ENCODE measurements around the gene ZNF275.
"Not testable (repeated sequence)": the region's sequence is repeated elsewhere in the genome, so short reads cannot be mapped to it uniquely, and the experiment has no call there.

ZNF275 gene, protein sequence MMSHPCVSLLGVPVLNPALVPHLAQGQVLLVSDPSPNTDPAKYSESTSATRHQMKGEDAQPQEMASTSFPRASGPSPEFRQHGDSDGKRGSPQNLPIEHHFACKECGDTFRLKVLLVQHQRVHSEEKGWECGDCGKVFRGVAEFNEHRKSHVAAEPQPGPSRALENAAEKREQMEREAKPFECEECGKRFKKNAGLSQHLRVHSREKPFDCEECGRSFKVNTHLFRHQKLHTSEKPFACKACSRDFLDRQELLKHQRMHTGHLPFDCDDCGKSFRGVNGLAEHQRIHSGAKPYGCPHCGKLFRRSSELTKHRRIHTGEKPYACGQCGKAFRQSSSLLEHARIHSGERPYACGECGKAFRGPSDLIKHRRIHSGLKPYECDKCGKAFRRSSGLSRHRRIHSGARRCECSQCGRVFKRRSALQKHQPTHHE

DNA sequence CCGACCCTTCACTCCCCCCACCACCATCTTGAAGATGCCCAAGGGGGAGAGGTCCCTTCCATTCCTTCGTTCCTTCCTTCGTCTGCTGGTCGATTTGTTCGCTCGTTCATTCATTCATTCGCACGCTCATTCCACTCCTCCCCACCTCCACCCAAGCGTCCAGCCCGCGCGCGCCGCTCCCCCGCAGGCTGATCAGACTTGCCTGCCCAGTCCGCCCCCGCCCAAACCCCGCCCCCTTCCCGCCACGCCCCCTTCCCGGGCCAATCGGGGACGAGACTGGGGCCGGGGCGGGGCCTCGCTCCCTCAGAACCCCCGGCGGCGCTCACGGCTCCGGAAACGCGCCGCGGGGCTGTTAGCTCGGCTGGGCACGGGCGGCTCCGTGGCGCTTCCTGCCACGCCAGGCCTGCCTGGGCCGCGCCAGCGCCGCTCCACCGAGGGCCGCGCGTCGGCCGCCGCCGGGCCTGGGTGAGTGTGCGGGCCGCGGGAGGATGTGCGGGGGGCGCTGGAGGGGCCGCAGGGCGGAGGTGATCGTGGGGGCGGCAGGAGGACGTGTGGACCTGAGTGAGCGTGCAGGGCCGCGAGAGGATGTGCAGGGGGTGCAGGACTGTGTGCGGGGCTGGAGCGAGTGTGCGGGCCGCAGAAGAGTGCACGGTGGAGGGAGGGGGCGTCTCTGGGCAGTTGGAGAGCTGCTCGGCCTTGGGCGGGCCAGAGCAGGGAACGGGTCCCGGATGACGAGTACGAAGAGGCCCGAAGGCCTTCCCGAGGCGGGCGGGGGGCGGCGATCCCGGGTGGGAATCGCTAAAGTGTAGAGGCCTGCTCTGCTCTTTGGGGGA lies at the start of gene ZNF275:
ZNF275 (plus strand) TSS at position 333 of the 833 bp plus-strand sequence. CDS start 2,527 bp downstream, outside the sequence.
- DNase-seq (ENCODE audit: low read depth in 2 of 2) = peak; percentile 61 to 65

GRCh38 chrX:153285678-153286077 lies 48.3 kb upstream of the ZNF275 start:
- not testable (repeated sequence) for DNase-seq (ENCODE audit: low read depth in 2 of 2)

DNA sequence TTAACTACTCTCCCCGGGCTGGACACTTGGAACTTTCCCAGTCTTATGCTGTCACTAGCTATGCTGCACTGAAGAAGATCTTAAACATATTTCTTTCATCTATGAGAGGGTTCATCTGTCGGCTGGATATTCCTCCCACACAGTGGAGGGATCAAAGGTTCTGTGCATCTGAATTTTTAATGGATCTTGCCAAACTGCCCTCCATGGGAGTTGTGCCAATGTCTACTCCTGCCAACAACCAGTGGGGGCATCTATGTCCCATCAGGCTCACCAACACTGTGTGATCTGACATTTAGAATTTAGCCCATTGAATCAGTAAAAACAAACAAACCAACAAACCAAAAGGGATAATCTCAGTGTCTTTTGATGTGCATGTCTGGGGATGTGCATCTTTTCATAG lies 45.1 kb upstream of the ZNF275 start:
- DNase-seq (ENCODE audit: low read depth in 2 of 2) = not testable (repeated sequence)

DNA sequence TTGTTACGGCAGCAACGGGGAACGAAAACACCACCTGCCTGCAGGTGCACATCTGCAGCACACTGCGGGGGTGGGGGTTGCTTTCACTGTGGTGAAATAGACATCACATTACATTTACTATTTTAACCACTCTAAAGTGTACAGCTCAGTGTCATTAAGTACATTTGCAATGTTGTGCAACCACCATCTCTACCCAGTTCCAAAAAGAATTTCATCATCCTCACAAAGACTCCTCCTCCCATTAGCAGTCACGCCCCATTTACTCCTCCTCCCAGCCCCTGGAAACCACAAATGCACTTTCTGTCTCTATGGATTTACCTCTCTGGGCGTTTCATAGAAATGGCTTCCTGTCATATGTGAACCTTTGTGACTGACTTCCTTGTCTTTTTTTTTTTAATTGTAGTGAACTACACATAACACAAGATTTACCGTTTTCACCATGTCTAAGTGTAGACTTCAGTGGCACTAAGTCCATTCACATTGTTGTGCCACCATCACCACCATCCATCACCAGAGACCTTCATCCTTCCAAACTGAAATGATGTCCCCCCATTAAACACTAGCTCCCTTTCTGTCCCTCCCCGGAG lies 40.4 kb upstream of the ZNF275 start:
- not testable (repeated sequence) for DNase-seq (ENCODE audit: low read depth in 2 of 2)

DNA sequence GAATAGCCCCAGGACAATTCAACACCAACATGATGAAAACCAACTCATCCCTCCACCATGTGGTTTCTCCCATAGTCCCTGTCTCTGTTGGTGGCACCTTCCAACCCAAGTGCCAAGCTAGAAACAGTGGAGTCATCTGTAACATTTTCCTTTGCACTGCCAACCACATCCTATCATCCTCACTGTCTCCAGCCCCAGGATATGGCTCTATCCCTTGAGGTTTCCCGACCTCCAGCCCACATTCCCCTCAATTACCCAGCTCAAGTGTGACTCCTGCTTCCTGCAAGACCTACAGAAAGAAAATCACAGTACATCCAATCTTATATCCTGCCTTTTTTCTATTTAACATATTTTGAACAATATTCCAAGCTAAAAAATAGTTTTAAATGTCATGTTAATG lies 36.6 kb upstream of the ZNF275 start:
- DNase-seq (ENCODE audit: low read depth in 2 of 2) = no peak

DNA sequence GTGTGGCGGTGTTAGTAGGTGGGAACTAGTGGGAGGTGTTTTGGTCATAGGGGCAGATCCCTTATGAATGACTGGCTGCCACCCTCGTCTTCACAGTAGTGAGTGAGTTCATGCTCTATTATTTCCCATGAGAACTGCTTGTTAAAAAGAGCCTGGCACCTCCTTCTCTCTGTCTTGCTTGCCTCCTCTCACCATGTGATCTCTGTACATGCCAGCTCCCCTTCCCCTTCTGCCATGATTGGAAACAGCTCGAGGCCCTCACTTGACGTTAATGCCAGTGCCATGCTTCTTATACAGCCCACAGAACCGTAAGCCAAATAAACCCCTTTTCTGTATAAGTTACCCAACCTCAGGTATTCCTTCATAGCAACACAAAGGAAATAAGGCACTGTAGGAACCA lies 34.1 kb upstream of the ZNF275 start:
- DNase-seq (ENCODE audit: low read depth in 2 of 2) = no peak

DNA sequence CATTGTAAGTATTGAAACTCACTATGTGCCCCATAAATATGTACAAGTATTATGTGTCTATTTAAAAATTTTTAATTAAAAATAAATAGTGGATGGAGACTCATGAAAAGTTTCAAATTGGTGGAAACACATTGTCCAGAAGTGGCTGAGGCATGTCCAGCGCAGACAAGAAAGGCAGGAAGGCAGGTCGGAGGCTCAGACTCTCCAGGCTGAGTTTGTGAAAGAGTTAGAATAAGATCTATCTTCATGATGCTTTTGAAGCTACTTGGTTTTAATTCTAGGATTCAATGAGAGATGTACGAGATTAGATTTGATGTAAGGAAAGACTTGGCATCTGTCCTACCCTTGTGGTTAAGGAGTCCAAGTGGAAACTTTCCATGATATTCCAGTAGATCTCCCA lies 32.2 kb upstream of the ZNF275 start:
- DNase-seq (ENCODE audit: low read depth in 2 of 2) = no peak

DNA sequence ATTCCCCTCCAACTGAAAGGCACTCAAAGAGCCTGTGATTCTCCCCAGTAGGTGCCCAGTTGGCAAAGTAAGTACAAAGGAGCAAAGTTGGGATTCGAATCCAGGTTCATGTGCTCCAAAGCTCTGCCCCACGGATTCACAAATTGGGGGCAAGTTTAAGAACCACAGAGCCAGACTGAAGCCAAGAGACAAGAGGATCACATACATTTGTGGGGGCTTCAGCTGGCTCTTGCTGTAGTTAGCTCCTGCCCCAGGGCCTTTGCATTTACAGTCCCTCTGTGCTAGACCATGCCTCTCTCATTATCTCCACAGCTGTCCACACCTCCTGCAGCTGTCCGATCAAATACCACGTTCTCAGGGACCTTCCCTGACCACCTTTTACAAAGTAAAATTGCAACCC lies 31.2 kb upstream of the ZNF275 start:
- DNase-seq (ENCODE audit: low read depth in 2 of 2) = no peak

DNA sequence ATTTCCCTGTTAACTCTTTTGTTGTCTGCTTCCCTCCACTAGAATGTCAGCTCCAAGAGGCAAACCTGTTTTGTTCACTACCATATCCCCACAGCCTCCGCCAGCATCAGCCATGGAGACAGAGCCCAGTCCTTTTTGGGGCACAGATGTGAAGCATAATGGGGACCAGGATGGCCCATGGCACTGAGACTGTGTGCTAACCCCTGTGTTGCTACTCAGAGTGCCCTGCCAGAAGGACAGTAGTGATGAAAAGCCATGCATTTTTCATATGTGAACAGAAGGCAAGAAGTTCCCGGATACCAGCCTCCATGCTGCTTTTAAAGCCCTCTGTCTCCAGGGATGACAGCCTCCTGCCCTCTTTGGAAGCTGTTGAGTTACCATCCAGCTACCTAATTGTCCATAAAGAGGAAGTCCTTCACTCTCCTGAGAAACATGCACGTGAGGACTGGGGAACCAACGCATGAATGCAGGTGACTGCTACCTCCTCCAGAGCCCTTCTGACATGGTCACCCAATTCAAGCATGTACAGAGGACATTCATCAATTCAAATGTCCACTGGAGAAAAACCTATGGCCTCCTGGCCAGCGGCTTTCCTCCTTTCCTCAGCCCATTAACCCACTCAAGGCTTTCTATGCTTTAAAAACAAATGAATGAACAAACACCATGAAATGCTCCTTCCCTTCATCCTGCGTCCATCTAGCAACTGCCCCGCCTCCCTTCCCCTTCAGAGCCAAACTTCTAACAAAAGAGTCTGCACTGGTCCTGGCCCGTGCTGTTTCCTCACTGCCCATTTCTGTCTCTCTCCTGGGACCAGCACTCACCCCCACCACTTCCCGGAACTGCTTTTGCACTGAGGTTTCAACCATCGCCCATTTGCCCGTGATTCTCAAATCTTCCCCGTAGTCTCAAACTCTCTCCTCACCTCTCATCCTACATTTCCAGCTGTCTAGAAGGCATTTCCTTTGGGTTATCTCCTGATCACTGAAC lies 30.4 kb upstream of the ZNF275 start:
- DNase-seq (ENCODE audit: low read depth in 2 of 2) = no peak

GRCh38 chrX:153304988-153305736 lies 28.8 kb upstream of the ZNF275 start:
- no peak for DNase-seq (ENCODE audit: low read depth in 2 of 2)

- DNase-seq (ENCODE audit: low read depth in 2 of 2) = no peak
Measured at GRCh38 chrX:153305972-153306371, 28.0 kb upstream of the ZNF275 start.

DNA sequence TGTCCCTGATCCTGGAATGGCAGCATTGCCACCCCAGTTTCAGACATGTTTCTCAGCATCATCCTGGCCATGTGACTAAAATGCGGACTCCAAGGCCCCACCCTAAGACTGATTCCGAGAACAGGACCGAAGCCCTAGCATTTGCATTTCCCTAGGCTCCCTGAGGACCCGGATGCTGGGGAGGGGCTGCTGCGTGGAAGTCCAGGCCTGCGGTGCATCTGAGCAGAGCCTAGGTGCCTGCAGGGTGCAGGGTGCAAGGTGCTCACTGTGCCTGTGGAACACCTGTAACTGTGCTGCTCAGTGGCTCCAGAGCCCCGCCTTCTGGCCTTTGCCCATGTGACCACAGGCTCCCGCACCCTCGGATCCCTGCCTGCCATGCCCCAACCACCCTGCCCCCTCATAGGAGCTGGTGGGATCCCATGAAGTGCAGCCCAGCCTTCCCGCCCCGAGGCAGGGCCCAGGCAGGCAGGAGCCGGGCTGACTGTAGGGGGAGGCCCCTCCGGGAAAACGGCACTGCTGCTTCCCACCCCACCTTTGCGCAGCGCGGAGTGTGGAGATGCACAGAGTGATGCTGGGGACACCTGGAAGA lies 27.3 kb upstream of the ZNF275 start:
- DNase-seq (ENCODE audit: low read depth in 2 of 2) = no peak

DNA sequence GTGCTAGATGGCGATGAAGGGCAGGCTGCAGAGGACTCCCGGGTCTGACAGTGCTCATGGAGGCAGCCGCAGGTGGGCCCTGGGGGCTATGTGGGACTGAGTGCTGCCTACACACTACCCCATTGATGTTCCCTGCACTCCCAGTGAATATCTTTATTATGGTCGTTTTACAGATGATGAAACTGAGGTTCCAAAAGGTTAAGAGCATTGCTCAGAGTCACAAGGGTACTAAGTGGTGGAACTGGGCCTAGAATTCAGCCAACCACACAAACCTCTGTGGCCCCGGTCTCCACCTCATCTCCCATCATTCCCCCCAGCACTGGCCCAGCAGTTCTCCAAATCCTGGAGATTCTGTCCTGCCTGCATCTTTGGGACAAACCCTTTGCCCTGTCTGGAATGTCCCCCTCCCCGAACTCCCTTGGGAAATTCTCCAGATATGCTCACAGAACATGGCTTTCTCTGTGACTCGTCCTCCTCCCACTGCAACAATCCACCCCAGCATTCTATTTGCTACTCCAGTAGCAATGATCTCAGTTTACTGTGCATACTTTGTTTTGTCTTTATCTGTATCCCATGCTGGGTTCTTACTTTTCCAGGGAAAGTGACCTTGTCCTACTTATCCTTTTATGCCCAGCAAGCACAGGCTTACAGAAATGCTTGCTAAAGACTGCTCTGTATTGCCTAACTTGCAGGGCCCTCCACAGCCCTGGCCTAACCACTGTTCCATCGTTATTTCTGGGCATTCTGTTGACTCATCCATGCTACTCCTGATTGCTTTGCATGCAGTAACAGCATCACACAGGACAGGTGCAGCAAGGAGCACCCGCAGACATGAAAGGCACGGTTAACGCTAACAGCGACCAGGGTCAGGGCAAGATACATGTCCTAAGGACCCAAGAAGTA lies 26.4 kb upstream of the ZNF275 start:
- no peak for DNase-seq (ENCODE audit: low read depth in 2 of 2)

DNA sequence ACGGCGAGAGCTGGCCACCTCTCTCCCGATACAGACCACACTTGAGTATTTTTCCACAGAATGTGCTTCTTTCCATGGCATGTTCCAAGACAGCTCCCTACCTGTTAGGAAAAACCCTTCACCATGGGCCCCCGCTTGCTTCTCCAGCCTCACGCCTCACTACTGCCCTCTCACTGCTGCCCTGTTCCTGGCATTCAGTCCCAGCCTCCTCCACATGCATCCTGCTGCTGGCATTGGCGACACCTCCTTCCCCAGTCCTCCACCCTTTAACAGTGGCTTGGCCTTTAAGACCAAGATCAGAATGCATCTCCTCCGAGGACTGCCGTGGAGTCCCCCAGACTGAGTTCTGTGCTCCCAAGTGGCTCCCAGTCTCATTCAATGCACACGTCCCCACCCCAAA lies 23.1 kb upstream of the ZNF275 start:
- DNase-seq (ENCODE audit: low read depth in 2 of 2) = no peak

- DNase-seq (ENCODE audit: low read depth in 2 of 2) = no peak
Measured at GRCh38 chrX:153312041-153312440, 21.9 kb upstream of the ZNF275 start.

DNA sequence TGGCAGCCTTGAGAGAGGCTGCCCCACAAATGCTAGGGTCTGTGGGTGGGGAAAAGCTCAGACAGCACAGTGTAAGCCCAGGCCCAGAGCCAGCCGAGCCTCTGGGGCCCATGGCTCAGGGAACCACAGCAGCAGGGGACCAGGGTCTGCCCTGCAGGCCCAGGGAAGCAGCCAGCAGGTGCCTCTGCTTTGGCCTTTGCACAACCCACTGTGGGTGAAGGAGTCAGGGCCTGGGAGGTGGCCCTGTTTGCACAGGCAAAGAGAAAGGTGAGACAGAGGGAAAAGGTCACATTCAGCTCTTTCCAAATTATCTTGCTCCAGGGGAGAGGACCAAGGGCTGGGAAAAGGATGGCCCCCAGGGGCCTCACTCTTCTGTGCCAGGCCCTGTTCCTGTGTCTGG lies 21.1 kb upstream of the ZNF275 start:
- DNase-seq (ENCODE audit: low read depth in 2 of 2) = no peak

- no peak for DNase-seq (ENCODE audit: low read depth in 2 of 2)
Measured at GRCh38 chrX:153317306-153317705, 16.6 kb upstream of the ZNF275 start.

- no peak for DNase-seq (ENCODE audit: low read depth in 2 of 2)
Measured at GRCh38 chrX:153317996-153318722, 15.8 kb upstream of the ZNF275 start.

Measured in stimulated activated CD8-positive, alpha-beta memory T cell treated with anti-CD3 and anti-CD28 coated beads, Interleukin-2, amount 100 ng/mL, for 48 hours (primary cell).